Measurements from ENCODE around the gene YBX2.

DNA sequence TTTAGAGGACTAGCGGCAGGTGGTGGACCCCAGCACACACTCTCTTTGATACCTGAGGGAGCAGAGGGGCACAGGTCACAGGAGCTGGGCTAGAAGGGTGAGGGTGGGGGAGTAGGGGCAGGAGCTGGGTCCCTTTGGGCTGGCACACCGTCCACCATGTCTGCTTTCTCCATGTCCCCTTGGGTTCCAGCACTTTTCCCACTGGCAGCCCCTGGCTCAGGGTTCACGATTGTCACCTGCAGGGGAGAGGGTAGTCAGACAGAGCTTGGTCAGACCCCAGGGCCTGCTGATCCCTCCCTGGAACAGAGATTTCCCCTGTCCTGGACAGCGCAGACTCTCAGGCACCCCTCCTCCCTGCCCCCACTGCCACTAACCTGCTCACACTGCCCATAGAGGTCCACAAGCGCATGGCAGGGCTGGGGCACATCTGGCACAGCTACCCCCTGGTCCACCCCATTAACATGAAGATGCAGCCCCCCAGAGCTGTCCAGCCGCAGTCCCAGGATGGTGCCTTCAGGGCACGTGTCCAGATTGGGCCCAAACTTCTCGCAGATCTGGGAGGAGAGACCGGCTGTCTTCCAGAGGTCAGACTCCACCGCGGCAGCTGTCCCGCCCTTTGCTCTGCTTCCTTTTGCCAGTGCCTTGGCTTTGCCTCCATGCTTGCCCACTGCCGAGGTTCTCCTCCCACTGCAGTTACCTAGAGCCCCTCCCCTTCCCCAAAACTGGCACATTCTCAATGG is 23.9 kb upstream of the YBX2 start:
- TF ChIP-seq EZH2 (IDR thresholded peaks at IDR 0.05; ENCODE audit: insufficient read depth, poor library complexity, severe bottlenecking) (no peak), EZH2phosphoT487 (IDR thresholded peaks at IDR 0.05; ENCODE audit: insufficient read depth, low read depth) (no peak)
